CMK (cell line): ENCODE results near the gene RETN.

ENCODE experiments used
- DNase-seq: peaks from one replicate; pipeline ENCODE4 v3.0.0-alpha.2; 2010; ENCODE audit warnings: low read depth

The RETN gene

GRCh38 chr19:7682175-7682855 lies 13.5 kb downstream of the RETN start:
- DNase-seq = no peak

- no peak for DNase-seq
Measured at GRCh38 chr19:7685546-7686445, 16.9 kb downstream of the RETN start.

DNA sequence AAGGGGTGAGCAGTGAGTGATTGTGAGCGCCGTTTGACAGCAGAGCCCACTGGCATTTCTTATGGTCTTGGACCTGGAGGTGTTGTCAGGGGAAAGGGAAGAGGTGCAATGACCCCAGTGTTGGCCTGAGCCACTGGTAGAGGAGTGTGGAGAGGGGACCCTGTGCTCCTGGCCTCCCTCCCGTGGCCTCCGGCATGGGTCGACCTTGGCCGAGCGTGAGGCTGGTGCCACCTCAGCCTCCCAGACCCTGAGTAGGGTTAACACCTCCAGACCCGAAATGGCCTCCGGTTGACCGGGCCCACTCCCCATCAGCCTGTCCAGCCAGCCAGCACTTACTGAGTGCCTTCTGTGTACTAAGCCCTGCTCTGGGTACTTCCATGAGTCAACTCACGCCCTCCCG lies 18.3 kb downstream of the RETN start:
- no peak for DNase-seq

DNA sequence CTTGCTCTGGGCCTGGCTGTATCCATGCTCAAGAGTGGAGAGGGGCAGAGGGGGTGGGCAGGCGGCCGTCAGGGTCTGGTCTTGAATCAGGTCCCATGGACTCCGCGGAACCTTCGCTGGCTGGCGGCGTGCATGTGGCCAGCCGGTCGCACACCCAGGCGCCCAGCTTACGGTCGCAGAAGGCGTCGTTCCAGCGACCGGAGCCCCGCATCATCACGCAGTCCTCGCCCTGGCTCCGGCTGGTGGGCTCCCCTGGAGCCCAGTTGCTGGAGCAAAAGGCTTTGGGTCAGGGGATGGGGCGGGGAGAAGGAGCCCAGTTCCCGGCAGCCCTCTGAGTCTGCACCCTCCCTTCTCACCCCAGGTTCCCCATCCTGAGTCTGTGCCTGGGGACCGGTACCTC lies 20.3 kb downstream of the RETN start:
- no peak for DNase-seq

DNA sequence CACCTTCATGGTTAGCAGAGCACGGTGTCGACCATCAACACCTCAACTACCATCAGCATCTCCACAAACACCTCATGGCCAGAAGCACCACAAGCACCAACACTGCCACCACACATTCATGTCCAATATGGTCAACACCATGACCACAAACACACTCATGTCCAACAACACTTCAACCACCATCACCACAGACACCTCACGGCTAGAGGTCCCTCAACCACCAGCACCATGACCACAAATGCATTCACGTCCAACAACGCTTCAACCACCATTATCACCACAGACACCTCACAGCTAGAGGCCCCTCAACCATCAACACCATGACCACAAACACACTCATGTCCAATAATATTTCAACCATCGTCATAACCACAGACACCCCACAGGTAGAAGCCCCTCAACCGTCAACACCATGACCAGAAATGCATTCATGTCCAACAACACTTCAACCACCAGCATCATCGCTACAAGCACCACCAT lies 22.0 kb downstream of the RETN start:
- no peak for DNase-seq

GRCh38 chr19:7691497-7691896 lies 22.6 kb downstream of the RETN start:
- no peak for DNase-seq

DNA sequence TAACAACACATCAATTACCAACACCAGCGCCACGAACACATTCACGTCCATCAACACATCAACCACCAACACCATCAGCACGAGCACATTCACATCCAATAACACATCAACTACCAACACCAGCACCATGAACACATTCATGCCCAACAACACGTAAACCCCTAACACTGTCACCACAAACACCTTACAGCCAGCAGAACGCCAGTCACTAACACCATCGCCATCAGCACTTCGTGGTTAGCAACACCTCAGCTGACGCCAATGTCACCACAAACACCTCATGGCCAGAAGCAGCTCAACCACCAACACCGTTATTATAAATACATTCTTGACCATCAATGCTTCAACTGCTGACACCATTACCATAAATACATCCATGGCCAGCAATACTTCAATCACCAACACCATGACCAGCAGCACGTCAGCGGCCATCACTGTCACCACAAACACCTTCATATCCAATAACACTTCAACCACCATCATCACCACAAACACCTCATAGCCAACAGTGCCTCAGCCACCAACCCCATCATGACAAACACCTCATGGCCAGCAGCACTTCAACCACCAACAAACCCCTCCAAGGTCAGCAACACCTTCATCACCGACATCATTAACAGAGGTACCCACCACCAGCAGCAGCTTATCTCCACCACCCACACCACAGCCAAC lies 23.7 kb downstream of the RETN start:
- no peak for DNase-seq

- DNase-seq = no peak
Measured at GRCh38 chr19:7694499-7694898, 25.6 kb downstream of the RETN start.

DNA sequence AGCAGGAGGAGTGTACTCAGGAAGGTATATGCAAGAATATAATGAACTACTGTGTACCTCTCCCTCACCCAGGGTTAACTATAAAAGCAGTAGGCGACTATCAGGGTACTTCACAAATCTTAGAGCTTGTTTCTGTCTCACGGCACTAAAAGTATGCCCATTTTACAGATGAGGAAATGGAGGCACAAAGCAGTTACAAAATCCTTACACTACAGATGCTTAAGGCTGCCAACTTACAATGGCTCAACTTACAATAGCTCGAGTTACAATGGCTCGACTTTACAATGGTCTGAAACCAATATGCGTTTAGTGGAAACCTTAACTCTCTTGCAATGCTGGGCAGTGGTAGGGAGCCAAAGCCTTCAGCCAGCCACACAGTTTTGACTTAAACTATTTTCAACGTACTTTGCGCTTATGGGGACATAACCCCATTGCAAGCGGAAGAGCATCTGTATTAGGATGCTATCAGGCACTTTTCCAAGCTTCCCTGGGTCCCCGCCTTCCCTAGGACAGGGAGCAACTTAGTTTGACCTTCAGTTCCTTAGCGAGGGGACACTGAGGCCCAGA lies 29.0 kb downstream of the RETN start:
- no peak for DNase-seq

DNA sequence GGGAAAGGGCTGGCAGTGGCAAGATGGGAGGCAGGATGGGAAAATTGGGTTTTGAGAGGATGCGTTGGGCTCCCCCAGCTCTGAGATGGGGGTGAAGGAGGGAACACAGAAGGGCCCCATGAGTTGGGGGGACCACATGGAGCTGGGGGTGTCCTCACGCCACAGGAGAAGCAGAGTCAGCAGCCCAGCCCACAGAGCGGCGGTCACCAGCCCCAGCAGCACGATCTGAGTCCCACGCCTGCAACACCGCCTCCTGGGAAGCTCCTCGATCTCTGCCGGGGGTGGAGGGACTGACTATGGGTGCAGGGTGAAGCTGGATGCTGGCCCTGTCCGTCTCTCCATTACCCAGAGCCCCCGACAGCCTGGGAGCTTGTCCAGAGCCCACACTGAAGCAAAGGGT lies 29.7 kb downstream of the RETN start:
- no peak for DNase-seq

DNA sequence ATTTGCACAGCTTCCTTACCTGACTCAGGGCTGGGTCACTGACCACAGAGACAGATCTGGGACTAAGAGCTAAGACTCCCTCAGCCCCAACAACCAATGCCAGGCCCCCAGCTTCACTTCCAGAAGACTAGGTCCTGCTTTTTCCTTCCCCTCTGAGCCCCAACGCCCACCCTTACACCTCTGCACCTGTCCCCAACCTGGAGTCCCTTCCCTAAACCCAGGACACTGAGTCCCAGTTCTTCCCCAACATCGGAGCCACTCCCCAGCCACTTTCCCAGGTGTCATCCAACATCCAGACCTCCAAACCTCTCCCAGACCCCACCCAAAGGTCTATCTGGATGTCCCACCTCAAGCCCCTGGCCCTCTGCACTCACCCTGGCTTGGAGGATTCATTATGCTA lies 30.2 kb downstream of the RETN start:
- DNase-seq = no peak

- no peak for DNase-seq
Measured at GRCh38 chr19:7699417-7700401, 30.9 kb downstream of the RETN start.

DNA sequence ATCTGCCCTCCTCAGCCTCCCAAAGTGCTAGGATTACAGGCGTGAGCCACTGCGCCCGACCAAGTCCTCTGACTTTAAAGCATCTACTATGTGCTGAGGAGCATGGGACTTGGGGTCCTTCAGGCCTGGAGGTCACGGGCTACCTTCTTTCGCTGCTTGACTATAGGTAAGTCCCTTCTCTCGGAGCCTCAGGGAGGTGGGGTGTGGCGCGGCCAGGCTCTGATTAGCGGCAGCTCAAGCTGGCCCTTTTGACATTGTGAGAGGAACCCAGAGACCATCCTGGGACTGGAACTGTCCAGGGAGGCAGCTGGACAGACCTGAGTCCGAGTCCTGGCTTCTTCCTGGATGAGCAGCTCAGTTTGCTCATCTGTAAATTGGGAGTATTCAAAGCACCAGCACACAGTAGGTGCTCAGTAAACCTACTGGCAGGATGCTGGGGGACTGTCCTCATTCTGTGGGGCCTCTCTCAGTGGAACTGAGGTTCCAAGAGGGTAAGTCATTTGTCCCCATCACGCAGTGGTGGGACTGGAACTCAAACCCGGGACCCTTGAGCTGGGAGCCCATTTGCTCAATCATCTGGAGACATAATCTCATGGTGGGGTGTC lies 32.3 kb downstream of the RETN start:
- DNase-seq = no peak

DNA sequence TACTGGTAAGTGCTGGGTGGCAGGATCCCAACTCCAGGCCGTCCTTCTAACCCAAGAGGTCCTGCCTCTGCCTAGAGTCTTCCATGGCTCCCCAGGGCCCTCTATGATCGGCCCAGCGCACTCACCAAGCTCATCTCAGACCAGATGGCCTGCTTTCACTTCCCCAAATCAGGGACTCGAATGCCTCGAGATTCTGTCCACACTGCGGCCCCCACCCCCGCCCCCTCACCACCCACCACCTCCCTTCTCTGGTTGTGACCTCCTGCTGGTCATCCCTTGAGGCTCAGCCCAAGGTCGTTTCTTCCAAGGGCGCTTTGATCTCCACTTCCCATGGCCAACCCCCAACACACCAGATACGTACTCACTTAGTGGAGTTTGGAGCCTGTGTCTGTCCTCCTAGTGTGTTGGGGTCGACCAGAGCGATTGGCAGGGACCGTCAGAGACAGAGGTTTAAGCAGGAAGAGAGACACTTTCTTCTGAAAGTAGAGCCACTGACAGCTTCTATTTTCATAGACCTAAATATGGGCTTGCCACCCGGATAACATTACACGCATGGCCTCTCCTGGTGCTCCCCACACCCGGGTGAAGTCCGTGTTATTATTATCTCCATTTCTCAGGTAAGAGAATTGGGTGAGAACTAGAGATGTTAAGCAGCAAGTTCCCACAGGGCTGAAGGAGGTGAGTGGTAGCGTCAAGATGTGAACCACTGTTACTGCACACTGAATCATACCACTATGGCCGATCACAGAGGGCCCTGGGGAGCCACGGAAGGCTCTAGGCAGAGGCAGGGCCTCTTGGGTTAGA lies 33.0 kb downstream of the RETN start, which contains the start of gene FCER2:
TSS of gene FCER2 (minus strand) at position 478 of the 804 bp plus-strand sequence. CDS start 2,371 bp downstream, outside the sequence.
- DNase-seq = no peak

- no peak for DNase-seq
Measured at GRCh38 chr19:7703332-7703731, 34.5 kb downstream of the RETN start.

DNA sequence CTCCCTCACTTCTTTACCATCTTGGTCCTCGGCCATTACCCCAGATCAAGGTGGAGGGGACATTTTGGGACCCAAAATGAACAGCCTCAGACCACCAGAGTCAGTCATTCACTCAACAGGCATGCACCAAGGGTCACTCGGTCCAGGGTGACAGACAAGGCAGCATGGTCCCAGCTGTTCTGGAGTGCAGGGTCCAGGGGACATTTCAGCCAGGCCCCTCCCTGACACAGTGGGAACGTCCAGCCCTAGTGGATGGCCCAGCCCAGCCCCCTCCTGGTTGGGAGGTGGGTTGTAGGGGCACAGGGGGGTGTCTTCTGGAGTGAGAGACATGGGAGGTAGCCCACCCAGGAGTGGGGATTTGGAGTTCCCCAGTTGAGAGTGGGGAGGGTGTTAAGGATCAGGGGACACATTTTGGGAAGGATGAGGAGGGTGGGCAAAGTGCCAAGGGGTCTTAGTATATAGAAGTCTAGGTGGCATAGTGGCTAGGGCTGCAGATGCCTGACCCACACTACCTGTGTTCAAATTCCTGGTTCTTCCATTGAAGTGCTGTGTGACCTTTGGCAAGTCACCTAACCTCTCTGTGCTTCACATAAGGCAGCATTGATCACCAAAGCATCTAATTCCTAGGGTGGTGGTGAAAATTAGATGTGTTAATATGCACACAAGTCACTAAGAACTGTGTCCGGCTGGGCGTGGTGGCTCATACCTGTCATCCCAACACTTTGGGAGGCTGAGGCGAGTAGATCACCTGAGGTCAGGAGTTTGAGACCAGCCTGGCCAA lies 35.6 kb downstream of the RETN start:
- DNase-seq = no peak

DNA sequence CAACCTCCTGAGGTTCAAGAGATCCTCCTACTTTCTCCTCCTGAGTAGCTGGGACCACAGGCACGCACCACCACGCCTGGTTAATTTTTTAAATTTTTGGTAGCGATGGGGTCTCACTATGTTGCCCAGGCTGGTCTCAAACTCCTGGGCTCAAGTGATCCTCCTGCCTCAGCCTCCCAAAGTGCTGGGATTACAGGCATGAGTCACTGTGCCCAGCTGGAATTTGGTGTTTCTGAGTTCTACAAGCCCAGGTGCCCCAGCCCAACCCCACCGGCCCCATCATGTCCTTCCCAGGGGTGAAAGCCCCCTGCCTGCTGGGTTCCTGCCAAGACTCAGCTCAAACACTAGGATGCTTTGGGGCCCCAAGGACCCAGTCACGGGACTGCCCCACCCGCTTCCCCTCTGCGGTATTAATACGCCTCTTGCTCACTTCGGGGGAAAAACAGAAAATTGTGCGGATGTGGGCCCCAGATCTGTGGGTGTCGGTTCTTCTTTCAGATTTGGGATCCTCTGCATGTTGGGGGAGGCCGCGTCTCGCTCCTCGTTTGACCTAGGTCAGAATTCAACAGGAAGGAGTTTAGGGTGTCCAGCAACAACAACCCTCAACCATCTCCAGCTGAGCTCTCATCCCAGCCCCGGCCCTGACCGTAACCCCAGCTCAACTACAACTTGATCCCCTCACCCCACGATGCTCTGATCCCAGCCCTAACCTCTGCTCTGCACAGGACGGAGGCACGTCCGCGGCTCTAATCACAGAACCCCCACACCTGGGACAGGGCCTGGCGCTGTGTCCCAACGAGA lies 36.7 kb downstream of the RETN start:
- no peak for DNase-seq
